HG03558 (cell line): ENCODE measurements around the gene TMEM202.
"Not testable (repeated sequence)": the region's sequence is repeated elsewhere in the genome, so short reads cannot be mapped to it uniquely, and the experiment has no call there.

Source experiments
- ATAC-seq: cut with Tn5 transposase; IDR thresholded peaks from one replicate; pipeline ENCODE4 v1.9.1; 2021; ENCODE audit warnings: moderate number of reproducible peaks; ENCODE audit not compliant: unreplicated experiment; ENCODE audit errors: extremely low read depth

The TMEM202 gene, protein sequence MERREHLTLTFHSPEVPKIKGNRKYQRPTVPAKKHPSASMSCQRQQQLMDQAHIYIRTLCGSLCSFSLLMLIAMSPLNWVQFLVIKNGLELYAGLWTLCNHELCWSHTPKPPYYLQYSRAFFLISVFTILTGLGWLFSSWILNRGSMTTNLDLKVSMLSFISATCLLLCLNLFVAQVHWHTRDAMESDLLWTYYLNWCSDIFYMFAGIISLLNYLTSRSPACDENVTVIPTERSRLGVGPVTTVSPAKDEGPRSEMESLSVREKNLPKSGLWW

DNA sequence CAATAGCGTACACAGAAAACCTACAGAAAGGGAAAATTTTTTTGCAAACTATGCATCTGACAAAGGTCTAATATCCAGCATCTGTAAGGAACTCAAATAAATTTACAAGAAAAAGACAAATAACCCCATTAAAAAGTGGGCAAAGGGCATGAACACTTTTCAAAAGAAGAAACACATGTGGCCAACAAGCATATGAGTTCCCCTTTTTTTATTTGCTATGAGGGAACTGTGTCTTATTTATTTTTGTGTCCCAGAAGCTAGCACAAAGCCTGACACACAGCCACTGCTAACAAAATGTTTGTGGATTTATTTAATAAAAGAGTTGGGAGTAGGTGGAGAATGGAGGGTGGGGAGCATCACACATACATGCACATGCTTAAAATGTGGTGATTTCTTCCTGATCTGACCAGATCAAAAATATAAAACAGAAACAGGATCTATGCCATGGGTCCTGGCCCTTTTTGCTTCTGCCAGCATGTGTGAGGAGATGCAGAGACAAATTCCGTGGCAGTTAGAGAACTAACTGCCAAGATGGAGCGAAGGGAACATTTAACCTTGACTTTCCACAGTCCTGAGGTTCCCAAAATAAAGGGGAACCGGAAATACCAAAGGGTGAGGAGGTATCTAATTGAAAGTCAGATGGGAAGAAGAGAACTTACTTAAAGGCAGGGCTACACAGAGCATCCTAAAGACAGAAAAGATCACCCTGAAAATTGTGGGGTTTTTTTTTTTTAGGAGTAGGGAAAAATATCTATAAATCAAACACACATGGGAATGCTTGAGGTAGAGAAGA lies at the start of gene TMEM202:
TMEM202 (plus strand) TSS at position 510 of the 793 bp plus-strand sequence; CDS start at position 532, 22 bp downstream.
- no peak for ATAC-seq

DNA sequence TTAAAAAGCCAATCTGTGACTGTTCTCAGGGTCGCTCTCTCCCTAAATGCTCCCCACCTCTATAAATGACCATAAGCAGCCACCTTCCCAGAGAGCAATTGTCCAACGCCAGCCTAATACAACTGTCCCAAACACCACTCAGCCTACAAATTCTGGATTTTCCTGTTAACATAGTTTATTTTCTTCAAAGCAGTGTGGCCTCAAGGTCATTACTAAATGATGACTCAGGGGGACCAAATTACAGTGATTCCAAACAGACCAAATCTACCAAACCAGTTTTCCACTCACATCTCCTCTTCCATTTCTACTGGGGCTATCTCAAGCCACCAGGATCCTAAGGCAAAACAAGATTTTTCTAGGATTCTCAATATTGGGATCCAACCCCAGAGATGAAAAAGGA lies 44.8 kb upstream of the TMEM202 start:
- no peak for ATAC-seq

DNA sequence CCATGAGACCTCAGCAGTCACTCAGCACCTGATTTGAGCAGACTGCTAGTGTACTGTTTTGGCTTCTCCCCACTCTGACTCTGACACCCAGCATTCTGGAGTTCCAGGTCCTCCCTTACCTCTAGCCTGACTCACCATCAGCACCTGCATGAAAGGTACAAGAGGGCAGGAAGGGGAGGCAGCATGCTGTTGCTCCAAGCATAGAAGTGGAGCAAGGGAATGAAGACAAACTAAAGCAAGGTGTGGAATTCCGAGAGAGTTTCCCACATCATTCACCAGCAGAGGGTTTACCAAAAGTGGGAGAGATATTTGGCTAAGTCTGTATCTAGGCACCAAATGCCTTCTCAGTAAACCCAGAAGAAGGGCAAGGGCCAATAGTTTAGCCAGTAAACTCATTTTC lies 43.6 kb upstream of the TMEM202 start:
- no peak for ATAC-seq

DNA sequence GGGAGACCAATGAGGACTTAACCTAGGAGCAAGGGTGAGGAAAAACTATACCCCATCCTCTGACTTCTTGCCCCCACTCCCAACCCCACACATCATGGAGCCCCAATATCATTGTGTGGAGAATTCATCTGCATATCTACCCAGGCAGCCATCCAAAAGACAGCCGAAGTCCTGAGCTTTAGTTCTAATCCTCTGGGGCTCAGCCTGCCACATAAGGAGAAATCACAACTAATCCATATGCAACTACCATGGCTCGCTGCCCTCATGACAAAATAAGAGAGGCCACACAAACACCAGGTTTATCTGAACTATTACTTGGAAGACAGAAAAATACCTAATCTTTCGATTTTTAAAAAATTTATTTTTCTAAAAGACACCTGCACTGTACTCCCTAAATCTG lies 40.0 kb upstream of the TMEM202 start:
- ATAC-seq = no peak

DNA sequence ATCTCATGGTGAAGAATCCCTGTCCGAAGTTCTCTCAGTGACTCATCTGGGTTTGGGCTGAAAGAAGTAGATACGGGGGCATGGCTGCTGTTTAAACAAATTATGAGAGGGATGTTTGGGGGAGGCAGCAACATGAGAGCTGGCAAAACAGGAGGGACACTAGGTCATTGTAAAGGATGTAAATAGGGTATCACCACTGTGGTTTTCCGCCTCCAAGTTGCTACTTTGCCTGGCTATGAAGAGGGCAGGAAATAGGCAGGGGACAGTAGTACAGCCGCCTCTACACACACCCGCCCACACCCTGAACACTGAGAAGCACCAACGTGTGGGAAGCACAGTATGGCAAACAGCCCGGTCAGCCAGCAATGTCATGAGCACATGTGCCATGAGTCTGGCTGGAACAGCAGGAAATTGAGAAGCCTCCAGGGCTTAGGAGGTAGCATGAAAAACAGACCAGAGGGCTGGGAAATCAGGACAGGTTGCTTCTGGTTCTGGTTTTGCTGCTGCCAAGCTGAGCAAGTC lies 39.4 kb upstream of the TMEM202 start:
- ATAC-seq = no peak

DNA sequence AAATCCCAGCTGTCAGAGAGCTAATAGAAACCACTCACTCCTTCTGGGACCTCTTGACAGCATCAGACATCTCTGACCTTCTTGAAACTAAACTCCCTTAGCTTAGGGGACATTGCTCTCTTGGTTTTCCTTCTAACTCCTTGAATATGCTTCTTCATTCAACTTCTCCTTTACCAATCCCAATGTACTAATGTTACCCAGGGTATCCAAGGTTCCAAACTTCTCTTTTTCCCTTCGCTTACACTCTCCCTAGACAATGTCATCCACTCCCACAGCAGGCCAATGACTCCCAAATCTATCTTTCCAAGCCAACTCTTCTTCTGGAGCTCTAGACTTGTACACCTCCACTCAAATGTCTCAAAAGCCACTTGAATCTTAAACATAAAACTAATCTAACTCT lies 36.9 kb upstream of the TMEM202 start:
- no peak for ATAC-seq

DNA sequence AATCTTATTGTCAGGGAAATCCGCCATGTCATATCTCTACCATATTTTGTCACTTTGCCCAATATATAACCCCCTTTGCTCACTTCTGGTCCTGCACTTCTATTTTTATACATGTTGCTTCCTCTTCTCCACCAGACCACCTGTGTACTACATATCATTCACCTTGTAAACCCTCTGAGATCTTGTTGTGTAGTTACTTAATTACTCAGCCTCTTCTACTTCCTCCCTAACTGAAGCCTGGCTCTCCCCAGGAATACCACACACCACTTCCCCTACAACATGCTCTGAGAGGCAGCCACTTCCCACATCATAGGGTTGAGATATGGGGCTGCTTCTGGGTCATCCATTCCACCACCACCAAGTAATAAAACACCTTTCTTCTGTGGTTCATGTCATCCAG lies 32.3 kb upstream of the TMEM202 start:
- peak; percentile 69 for ATAC-seq

DNA sequence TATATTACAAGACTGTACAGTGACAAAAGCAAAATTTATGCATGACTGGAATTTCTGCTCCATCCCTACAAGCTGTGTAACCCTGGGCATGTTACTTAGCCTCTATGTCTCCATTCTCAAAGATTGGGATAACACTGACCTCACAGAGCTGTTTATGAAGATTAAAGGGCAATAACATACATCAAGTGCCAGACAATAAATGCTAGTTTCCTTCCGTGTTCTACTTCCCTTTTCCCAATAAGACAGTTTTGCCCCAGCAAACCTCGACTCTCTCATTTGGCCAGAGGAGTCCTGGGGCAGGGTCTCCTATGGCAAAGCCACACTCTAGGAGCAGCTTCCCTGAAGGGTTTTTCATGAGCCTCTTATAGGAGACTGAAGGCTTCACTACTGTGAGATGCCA lies 29.8 kb upstream of the TMEM202 start:
- ATAC-seq = no peak

DNA sequence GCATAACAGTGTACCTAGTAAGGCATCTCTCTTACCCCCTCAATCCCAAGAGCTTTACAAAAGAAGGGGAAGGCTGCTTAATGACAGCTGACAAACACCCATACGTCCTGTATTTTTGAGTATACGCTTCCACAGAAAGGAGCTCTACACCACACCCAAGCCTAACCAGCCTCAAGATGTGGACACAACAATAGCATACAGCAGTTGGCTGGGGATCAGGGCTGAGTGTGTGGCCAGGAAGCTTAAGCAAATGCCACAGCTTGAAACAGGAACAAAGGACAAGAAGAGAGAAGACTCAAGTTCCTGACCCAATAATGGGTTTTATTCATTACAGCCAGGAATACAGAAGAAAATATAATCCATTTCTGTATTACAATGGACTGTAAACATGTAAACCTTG lies 29.2 kb upstream of the TMEM202 start:
- ATAC-seq = no peak

DNA sequence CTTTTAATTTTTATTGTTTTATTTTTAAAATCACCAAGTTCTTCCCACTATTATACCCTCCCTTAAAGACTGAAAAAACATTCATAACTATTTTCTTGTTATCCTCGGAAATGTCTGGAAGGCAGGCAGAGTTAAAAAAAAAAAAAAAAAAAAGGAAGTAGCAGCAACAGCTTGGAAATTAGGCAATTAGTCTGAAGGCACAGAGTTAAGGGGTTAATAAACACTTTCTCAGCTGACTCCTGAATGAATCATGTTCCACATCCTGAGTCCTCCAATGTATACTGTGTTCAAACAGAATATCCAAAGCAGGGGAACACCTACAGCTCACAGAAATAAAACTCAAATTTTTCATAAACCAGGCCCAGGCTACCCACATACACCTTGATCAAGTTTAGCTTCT lies 28.1 kb upstream of the TMEM202 start:
- no peak for ATAC-seq

DNA sequence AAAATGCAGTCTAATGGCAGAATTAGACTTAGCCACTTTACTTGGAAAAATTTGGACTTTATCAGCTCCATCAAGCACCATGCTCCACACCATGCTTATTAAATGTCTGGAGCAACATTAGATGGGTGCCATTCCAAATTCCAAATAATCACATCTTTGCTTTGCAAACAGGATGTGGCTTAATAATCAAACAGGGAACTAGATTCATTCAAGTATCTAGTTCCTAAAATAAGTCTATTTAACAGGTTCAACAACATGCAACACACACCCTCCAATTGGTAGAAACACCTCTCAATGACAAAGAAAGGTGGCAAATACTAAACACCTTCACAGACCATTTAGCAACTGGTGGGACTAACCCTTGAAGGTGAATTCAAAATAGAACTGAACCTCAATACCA lies 25.7 kb upstream of the TMEM202 start:
- no peak for ATAC-seq

DNA sequence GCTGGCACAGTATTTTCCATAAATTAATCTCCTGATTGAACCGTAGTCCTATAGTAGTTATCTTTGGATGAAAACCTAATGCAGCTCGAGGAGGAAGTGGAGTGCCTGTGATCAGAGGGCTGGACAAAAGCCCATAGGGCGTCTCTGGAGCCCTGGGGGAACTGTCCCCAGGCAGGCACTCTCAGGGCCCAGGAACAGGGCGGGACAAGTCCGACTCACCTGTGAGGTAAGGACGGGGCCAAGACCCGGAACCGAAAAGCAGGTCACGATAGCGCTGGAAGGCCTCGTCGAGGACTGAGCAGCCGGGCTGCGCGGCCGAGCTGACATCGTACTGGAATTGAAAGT lies 22.6 kb upstream of the TMEM202 start:
- ATAC-seq = peak; percentile 11

DNA sequence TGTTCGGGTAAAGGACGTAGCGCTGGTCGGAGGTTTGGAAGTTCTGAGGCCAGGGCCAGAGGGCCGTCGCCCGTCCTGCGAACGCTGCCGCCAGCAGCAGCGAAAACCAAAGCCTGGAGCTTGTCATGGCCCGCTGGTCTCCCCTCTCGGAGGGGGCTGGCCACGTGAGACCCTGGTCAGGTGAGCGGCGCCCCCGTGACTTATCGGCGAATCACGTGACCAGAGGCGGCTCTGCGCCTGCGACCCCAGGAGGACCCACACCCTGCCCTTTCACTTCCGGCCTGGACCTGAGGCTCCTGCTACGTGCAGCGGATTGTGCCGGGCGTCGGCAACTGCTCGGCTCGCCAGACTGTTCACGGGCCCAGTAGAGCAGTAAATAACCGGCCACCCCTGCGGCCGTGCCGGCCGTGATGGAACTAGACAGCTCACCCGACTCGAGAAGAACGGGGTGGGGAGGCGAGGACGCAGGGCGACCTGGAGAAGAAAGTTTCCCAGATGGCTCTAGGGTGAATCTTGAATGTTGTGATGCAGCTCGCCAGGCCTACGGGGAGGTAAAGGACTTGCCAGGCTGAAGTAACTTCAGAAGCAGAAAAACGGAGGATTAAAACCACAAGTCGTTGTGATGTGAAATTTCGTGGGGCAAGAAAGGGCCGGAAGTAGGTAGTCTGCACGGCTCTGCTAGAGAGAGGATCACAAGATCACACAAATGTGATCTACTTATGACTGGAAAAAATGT lies 22.1 kb upstream of the TMEM202 start, which contains the start of gene HEXA:
HEXA (minus strand) TSS at position 169 of the 736 bp plus-strand sequence; CDS start at position 127, 42 bp downstream.
- ATAC-seq = peak; percentile 58

DNA sequence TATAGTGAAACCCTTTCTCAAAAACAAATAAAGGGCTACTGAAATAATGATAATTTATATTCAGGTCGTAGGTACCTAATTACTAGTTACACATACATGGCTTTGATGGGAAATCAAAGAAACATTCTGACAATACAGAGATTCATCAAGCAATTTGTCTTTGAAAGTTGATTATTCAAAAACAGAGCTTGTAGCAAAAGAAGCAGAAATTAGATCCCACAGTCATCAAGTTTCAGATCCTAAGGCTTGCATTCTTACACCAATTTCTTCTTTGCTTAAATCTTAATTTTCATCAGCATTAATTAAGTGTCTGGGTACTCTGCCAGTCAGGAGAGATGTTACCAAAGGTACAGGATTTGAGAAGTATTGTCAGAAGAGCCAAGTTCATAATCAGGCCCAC lies 20.8 kb upstream of the TMEM202 start:
- ATAC-seq = no peak

DNA sequence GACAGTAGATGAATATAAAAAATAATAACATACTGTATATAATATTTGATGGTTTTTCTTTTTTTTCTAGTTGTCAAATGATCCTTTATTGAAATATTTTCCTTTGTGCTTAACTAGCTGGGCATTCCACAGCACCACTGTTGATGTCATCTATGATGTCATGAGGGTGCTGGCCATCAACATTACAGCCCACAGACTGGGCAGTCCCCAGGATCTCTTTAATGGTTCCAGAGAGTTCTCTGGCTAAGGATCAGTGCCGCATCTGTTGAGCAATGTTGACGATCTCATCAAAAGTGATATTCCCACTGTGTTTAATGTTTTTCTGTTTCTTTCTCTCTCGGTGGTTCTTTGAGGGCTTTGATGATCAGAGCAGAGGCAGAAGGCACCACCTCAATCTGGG lies 19.0 kb upstream of the TMEM202 start:
- not testable (repeated sequence) for ATAC-seq

DNA sequence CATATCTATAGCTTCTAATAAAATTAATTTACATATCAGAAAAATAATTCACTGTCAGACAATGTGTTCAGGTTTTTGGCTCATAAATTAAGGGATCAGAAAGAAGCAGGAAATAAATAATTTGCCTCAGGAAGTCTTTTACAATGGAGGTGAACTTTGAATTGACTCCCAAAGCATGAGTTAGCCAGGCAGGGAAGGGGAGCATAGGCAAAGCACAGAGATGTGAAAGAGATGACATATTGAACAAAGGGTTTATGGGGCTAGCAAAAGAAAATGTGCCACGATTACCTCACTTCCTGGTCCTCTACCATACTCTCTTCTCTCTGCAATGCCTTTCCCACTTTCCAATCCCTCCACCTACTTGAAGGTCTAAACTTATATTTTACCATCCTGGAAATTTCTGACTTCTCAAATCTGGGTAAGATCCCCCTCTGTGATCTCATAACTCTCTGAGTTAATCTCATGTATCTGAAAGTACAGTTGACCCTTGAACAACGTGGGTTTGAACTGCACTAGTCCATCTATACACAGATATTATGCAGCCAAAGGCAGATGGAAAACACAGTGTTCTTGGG lies 18.2 kb upstream of the TMEM202 start:
- ATAC-seq = no peak

DNA sequence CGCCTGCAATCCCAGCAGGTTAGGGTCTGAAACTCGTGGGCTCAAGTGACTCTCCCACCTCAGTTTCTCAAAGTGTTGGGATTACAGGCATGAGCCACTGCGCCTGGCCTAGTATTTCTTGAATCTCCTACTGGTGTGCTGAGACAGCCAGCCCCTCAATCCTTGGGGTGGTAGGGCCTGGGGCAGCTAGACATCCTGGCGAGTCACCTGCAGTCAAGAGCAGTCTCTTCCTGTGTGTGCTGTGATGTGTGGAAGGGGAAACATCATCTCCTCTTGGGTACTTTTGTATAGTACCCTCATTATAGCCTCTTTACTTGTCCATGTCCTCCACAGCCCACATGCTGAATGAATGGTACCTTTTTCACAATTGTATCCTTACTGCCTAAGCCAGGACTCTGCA lies 17.4 kb upstream of the TMEM202 start:
- no peak for ATAC-seq

DNA sequence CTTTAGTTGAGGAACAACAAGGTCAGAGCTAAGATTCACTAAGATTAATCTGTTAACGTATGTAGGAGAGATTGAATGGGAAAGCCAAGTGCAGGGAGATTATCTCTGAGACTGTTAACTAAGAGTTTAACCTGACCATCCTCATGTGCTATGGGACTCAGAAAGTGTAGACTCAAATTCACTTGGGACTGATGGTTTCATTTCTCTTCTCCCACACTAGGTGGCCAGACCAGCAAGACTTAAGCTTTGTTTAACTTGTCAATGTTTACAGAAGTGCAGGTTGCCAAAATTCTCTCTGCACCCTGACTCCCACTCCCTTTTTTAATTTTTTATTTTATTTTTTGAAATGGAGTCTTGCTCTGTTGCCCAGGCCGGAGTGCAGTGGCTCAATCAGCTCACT lies 16.0 kb upstream of the TMEM202 start:
- ATAC-seq = no peak

DNA sequence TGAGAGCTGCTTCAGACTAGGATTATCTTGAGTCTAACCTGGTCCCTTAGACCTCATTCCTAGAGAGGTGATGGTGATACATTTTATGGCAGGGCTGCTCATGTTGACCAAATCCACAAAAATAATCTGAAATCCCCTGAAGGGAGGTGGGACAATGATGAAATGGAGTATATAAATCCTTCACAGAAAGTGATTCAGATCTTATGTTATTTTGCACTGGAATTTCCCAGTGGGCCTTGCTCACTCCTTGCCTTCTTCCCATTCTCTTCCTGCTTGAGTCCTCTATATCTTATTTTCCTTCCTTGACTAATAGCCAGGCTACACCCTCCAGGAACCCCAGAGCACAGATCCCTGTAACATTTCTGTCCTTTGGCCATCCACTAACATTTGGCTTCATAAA lies 10.4 kb upstream of the TMEM202 start:
- no peak for ATAC-seq

DNA sequence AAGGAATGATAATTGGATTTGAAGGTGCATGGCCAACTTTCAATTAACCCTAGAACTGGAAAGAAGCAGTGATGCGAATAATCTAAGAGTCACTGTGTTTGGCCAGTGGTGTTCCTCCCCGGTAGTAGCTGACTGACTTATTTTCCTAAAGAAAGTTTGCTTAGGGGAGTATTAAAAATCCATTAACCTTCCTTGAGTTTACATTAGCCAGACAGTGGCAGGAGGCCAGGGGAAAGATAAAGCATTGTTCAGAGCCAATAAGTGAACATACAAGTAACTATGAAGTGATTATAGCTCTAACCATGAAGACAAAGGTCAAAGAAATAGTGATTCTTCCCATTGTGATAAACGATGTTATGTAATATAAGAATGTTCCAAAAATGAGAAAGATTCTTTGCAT lies 8.9 kb upstream of the TMEM202 start:
- no peak for ATAC-seq

DNA sequence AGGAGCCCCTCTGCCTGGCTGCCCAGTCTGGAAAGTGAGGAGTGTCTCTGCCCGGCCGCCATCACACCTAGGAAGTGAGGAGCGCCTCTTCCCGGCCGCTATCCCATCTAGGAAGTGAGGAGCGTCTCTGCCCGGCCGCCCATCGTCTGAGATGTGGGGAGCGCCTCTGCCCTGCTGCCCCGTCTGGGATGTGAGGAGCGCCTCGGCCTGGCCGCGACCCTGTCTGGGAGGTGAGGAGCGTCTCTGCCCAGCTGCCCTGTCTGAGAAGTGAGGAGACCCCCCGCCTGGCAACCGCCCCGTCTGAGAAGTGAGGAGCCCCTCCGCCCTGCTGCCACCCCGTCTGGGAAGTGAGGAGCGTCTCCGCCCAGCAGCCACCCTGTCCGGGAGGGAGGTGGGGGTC lies 1.8 kb upstream of the TMEM202 start:
- not testable (repeated sequence) for ATAC-seq
